OCI-LY1 (cell line): ENCODE data around the gene AXIN1.
"Not testable (repeated sequence)": the region's sequence is repeated elsewhere in the genome, so short reads cannot be mapped to it uniquely, and the experiment has no call there.

Source experiments
- EZH2 ChIP-seq: fragments of 200-600 bp; sonication (generic), shearing (Covaris generic); IDR thresholded peaks from 2 replicates; pipeline ENCODE4 v1.8.0; 2017; ENCODE audit warnings: borderline replicate concordance, mixed run types, mild to moderate bottlenecking, antibody characterized with exemption, low read length, moderate library complexity, mixed read lengths
- TF ChIP-seq, protein P1 (sequence below): fragments of 200-600 bp; sonication (generic), shearing (Covaris generic); IDR thresholded peaks from 2 replicates; pipeline ENCODE4 v1.5.1; 2017; ENCODE audit warnings: mild to moderate bottlenecking, antibody characterized with exemption, low read length, moderate library complexity, mixed read lengths

DNA sequence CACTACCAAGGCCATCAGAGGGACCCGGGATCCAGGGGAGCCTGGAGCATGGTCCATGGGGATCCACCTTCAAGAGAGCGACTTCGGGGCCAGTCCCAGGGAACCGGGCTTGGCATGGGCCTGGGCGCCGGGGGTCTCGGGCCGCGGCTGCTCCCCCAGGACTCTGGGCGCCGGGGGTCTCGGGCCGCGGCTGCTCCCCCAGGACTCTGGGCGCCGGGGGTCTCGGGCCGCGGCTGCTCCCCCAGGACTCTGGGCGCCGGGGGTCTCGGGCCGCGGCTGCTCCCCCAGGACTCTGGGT, 10.1 kb upstream of the AXIN1 start:
- TF ChIP-seq, protein P1, sequence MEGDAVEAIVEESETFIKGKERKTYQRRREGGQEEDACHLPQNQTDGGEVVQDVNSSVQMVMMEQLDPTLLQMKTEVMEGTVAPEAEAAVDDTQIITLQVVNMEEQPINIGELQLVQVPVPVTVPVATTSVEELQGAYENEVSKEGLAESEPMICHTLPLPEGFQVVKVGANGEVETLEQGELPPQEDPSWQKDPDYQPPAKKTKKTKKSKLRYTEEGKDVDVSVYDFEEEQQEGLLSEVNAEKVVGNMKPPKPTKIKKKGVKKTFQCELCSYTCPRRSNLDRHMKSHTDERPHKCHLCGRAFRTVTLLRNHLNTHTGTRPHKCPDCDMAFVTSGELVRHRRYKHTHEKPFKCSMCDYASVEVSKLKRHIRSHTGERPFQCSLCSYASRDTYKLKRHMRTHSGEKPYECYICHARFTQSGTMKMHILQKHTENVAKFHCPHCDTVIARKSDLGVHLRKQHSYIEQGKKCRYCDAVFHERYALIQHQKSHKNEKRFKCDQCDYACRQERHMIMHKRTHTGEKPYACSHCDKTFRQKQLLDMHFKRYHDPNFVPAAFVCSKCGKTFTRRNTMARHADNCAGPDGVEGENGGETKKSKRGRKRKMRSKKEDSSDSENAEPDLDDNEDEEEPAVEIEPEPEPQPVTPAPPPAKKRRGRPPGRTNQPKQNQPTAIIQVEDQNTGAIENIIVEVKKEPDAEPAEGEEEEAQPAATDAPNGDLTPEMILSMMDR = not testable (repeated sequence)
- not testable (repeated sequence) for TF ChIP-seq EZH2
